Measurements from ENCODE around the gene TMEM163. TPM values are rescaled to one million over a fixed set of nuclear protein-coding genes. Genes with fewer than 3 reads are reported as not detected.

The TMEM163 gene
- total RNA-seq, 2 donors from 2014 or later = 0.24 TPM; not detected in 1

DNA sequence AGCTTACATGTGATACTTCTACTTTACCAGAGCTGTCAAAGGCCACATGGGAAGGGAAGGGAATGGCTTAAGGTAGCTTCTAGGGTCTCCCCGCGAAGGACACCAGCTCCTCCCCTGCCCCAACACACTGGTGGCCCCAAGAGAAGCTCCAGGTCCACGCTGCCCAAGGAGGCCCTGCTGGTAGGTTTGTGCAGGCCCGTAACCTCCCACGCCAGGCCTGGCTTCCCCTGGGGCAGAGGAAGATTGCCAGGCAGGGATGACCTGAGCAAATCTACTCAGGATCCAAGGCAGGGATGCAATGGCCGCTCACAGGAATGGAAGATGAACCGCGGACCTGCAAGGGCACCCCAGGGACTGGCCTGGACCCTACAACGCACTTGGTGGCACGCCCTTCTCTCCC, 259.9 kb downstream of the TMEM163 start:
- H3K27ac Mint-ChIP-seq = no peak overlapping the region
- Histone ChIP-seq H3K4me1 (ENCODE audit: control insufficient read depth, insufficient read depth, low read length) (no peaks in the 10 kb centered on the region), H3K9me3 (ENCODE audit: control insufficient read depth, low read length) (no peaks in the 10 kb centered on the region), H3K27me3 (ENCODE audit: control insufficient read depth, insufficient read depth, low read length, poor library complexity, severe bottlenecking) (no peaks in the 10 kb centered on the region), H3K4me3 (ENCODE audit: low read length) (no peak overlapping the region), H3K27ac (ENCODE audit: low read depth, low read length) (no peak overlapping the region), H3K9ac (ENCODE audit: extremely low read depth, low read length, poor library complexity, severe bottlenecking) (no peak overlapping the region), H3K36me3 (ENCODE audit: control insufficient read depth, insufficient read depth, low read length) (peaks cover 5% of the 10 kb centered on the region)
- no peak overlapping the region for H3K4me3 Mint-ChIP-seq
- H3K27me3 Mint-ChIP-seq (ENCODE audit: insufficient read depth) = no peaks in the 10 kb centered on the region
- TF ChIP-seq CTCF (conservative IDR thresholded peaks at IDR 0.05) = no peak
- DNase-seq = peak; percentile 45
- H3K9me3 Mint-ChIP-seq = no peaks in the 10 kb centered on the region
- 93 to 96% methylated on average over 4 to 10 of the region's 10 CpGs for WGBS, 2 experiments (ENCODE audit: insufficient coverage in 1 of 2, insufficient read length in 1 of 2)
- H3K4me1 Mint-ChIP-seq = peaks cover 2% of the 10 kb centered on the region
- H3K36me3 Mint-ChIP-seq (ENCODE audit: low read depth) = no peaks in the 10 kb centered on the region

DNA sequence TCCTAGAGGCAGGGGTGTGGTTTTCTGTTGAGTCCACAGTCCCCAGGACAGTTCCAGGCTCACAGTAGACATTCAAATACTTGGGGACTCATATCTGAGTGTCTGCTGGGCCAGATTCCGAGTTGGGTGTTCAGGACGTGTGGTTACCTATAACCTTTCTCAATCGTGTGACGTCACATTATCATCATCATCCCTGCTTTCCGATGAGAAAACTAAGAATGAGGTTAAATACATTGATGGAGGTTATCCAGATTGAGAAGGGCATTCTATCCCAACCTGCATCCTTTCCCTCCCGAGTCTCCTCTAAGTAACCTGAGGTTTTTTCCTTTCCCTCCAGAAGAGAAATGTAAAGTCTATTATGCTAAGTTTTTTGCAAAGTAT, 260.3 kb downstream of the TMEM163 start:
- Histone ChIP-seq H3K27me3 (ENCODE audit: control insufficient read depth, insufficient read depth, low read length, poor library complexity, severe bottlenecking) (no peaks in the 10 kb centered on the region), H3K9me3 (ENCODE audit: control insufficient read depth, low read length) (no peaks in the 10 kb centered on the region), H3K36me3 (ENCODE audit: control insufficient read depth, insufficient read depth, low read length) (peaks cover 6% of the 10 kb centered on the region), H3K4me1 (ENCODE audit: control insufficient read depth, insufficient read depth, low read length) (peaks cover 3% of the 10 kb centered on the region), H3K9ac (ENCODE audit: extremely low read depth, low read length, poor library complexity, severe bottlenecking) (no peak overlapping the region), H3K27ac (ENCODE audit: low read depth, low read length) (no peak overlapping the region), H3K4me3 (ENCODE audit: low read length) (no peak overlapping the region)
- Mint-ChIP-seq H3K4me3 (no peak overlapping the region), H3K36me3 (ENCODE audit: low read depth) (no peaks in the 10 kb centered on the region), H3K9me3 (no peaks in the 10 kb centered on the region), H3K27me3 (ENCODE audit: insufficient read depth) (no peaks in the 10 kb centered on the region), H3K27ac (no peak overlapping the region), H3K4me1 (peaks cover 2% of the 10 kb centered on the region)
- no peak for TF ChIP-seq CTCF (conservative IDR thresholded peaks at IDR 0.05)
- DNase-seq = peak; percentile 14
- WGBS, 2 experiments (ENCODE audit: insufficient coverage in 1 of 2, insufficient read length in 1 of 2) = 80 to 88% methylated on average over 1 to 6 of the region's 6 CpGs

DNA sequence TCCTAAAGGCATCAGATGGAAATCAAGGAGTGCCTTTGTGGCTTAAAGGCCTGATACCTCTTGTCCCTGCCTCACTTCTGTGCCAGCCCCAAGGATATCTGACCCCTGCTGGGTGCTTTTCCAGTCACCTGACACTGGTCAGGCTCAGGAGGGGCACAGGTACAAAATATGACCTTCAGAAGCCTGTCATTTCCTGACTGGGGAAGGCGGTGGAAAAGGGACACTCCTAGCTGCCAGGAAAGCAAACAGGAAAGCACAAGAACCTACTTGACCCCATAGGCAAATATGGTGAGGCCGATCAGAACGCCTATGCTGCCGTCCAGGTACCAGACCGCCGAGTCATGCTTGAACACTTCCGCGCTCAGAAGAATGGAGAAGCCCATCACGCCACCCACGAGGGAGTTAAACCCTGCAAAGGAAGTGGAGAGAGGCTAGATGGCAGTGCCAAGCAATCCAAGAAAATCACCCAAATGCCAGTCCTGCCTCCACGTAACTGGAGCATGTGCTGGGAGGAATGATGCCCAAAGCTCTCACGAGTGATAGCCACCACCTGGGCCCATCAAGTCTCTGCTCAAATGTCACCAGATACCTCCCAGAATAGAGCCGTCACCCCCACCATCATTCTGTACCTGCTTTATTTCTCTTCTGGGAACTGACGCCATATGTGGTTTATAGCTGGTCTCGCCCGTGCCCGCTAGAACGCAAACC, 260.9 kb downstream of the TMEM163 start:
- H3K27me3 ChIP-seq (ENCODE audit: control insufficient read depth, insufficient read depth, low read length, poor library complexity, severe bottlenecking) = no peaks in the 10 kb centered on the region
- H3K27ac ChIP-seq (ENCODE audit: low read depth, low read length) = no peak overlapping the region
- Mint-ChIP-seq H3K4me3 (no peak overlapping the region), H3K36me3 (ENCODE audit: low read depth) (no peaks in the 10 kb centered on the region), H3K27ac (no peak overlapping the region), H3K4me1 (peaks cover 2% of the 10 kb centered on the region), H3K9me3 (no peaks in the 10 kb centered on the region), H3K27me3 (ENCODE audit: insufficient read depth) (no peaks in the 10 kb centered on the region)
- TF ChIP-seq CTCF (conservative IDR thresholded peaks at IDR 0.05) = no peak
- H3K36me3 ChIP-seq (ENCODE audit: control insufficient read depth, insufficient read depth, low read length) = peaks cover 6% of the 10 kb centered on the region
- no peak overlapping the region for H3K9ac ChIP-seq (ENCODE audit: extremely low read depth, low read length, poor library complexity, severe bottlenecking)
- H3K4me1 ChIP-seq (ENCODE audit: control insufficient read depth, insufficient read depth, low read length) = peaks cover 7% of the 10 kb centered on the region
- DNase-seq = no peak
- no peak overlapping the region for H3K4me3 ChIP-seq (ENCODE audit: low read length)
- 95 to 98% methylated on average over 15 to 18 of the region's 18 CpGs for WGBS, 2 experiments (ENCODE audit: insufficient coverage in 1 of 2, insufficient read length in 1 of 2)
- H3K9me3 ChIP-seq (ENCODE audit: control insufficient read depth, low read length) = no peaks in the 10 kb centered on the region
